ENCODE data around the gene ZNF878.

DNA sequence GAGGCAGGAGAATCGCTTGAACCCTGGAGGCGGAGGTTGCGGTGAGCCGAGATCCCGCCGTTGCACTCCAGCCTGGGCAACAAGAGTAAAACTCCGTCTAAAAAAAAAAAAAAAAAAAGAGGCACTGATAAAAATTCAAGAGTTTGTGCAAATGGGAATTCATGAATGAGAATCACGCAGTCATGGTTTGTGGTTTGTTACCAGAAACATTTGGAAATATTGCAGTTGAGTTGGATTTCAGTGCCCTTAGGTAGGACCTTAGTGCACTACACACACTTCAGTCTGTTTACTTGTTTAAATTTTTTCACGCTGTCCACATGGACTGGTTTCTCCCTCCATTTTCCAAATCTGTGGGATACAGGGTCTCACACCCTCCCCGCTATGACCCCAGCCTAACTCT lies 40.2 kb upstream of the ZNF878 start:
- TF ChIP-seq, protein P1, sequence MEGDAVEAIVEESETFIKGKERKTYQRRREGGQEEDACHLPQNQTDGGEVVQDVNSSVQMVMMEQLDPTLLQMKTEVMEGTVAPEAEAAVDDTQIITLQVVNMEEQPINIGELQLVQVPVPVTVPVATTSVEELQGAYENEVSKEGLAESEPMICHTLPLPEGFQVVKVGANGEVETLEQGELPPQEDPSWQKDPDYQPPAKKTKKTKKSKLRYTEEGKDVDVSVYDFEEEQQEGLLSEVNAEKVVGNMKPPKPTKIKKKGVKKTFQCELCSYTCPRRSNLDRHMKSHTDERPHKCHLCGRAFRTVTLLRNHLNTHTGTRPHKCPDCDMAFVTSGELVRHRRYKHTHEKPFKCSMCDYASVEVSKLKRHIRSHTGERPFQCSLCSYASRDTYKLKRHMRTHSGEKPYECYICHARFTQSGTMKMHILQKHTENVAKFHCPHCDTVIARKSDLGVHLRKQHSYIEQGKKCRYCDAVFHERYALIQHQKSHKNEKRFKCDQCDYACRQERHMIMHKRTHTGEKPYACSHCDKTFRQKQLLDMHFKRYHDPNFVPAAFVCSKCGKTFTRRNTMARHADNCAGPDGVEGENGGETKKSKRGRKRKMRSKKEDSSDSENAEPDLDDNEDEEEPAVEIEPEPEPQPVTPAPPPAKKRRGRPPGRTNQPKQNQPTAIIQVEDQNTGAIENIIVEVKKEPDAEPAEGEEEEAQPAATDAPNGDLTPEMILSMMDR (conservative IDR thresholded peaks at IDR 0.05 in 1 of 2, IDR thresholded peaks at IDR 0.05 in 1 of 2; ENCODE audit: extremely low read depth in 1 of 2, insufficient read depth in 1 of 2, low read depth in 1 of 2, low read length in 2 of 2) = no peak
- no peak for TF ChIP-seq EZH2 (IDR thresholded peaks at IDR 0.05; ENCODE audit: borderline replicate concordance, low read length)

All from mammary epithelial cell (primary cell).